Testis (tissue), 3 donors: ENCODE results near the gene CDRT4. TPM values are rescaled to one million over a fixed set of nuclear protein-coding genes. Genes with fewer than 3 reads are reported as not detected.
A peak's percentile ranks its signal among the peaks of the same experiment; 100 is the strongest.

Experiments
- DNase-seq: peaks from one replicate; pipeline ENCODE4 v3.0.0-alpha.2; 2019
- H3K27ac ChIP-seq, 2 donors: fragments of 200-600 bp; sonication (generic); one replicate each; pipeline ENCODE4 v1.5.1; 2019
- H3K27me3 ChIP-seq: fragments of 200-600 bp; sonication (generic); one replicate; pipeline ENCODE4 v1.5.1; 2019
- H3K36me3 ChIP-seq: fragments of 200-600 bp; sonication (generic); one replicate; pipeline ENCODE4 v1.5.1; 2017; ENCODE audit warnings: low read depth; ENCODE audit errors: missing control alignments
- H3K4me1 ChIP-seq: fragments of 200-600 bp; sonication (generic); one replicate; pipeline ENCODE4 v1.5.1; 2019
- H3K4me3 ChIP-seq, 2 donors: fragments of 200-600 bp; sonication (generic); one replicate each; pipeline ENCODE4 v1.5.1; 2017 to 2019
- H3K9me3 ChIP-seq: fragments of 200-600 bp; sonication (generic); one replicate; pipeline ENCODE4 v1.5.1; 2017
- CTCF ChIP-seq, 3 experiments: fragments of 450-650 bp in 2 of 3; fragments of 200-600 bp in 1 of 3; sonication (generic) in 1 of 3; IDR thresholded peaks; one replicate each; pipeline ENCODE4 v1.5.1; 2016 to 2019; ENCODE audit warnings: antibody characterized with exemption in 3 of 3, mild to moderate bottlenecking in 2 of 3, moderate library complexity in 1 of 3
- POLR2A ChIP-seq: fragments of 450-650 bp; IDR thresholded peaks from one replicate; pipeline ENCODE4 v1.6.1; 2017; ENCODE audit warnings: antibody characterized with exemption, mild to moderate bottlenecking, moderate library complexity
- WGBS, 2 donors: methylation state at CpG; one replicate each; pipeline ENCODE4 v1.1.5; 2018; 5-methylcytosine and 5-hydroxymethylcytosine counted together
- intact Hi-C: fragments of 100-400 bp; cut with DNase I; formaldehyde crosslinking; loops from one replicate; pipeline ENCODE4 v1.15.1; 2023; ENCODE audit warnings: low total_unique reads
- polyA plus RNA-seq: library from polyadenylated mRNA; stranded (reverse); fragments of 350-450 nt; fragmentation: Illumina TruSeq; extraction: RNeasy Lipid Tissue Mini Kit (QIAGEN cat#74804); gene quantifications from one replicate; pipeline ENCODE4 v1.2.3, GENCODE V29; 2014; ENCODE audit warnings: low read depth, low replicate concordance; ENCODE audit not compliant: insufficient read depth
- total RNA-seq, 2 donors: library from RNA; depleted of rRNA; stranded (reverse); fragments of >200 nt; gene quantifications; one replicate each; pipeline ENCODE4 v1.2.3, GENCODE V29; 2016

Gene CDRT4
- total and polyA plus RNA-seq, 3 donors from 2014 or later = 11.7 to 30.2 (median 28.3) TPM

GRCh38 chr17:15492791-15493692, 25.6 kb upstream of the CDRT4 start:
- no peaks in the 10 kb centered on the region for H3K9me3 ChIP-seq
- H3K27ac ChIP-seq = no peak overlapping the region
- no peaks in the 10 kb centered on the region for H3K4me1 ChIP-seq
- WGBS, 2 donors = 96 to 98% methylated on average over 5 to 8 of the region's 8 CpGs
- H3K4me3 ChIP-seq = no peak overlapping the region
- no peak for TF ChIP-seq CTCF (IDR thresholded peaks at IDR 0.05)
- TF ChIP-seq POLR2A = no peak
- H3K36me3 ChIP-seq = no peaks in the 10 kb centered on the region
- no peak for DNase-seq
- no peaks in the 10 kb centered on the region for H3K27me3 ChIP-seq
- intact Hi-C loops = no loop called here

GRCh38 chr17:15492186-15492585, 24.8 kb upstream of the CDRT4 start:
- no peaks in the 10 kb centered on the region for H3K36me3 ChIP-seq
- 95 to 96% methylated on average over 4 of the region's 4 CpGs for WGBS, 2 donors
- H3K4me1 ChIP-seq = no peaks in the 10 kb centered on the region
- no peaks in the 10 kb centered on the region for H3K27me3 ChIP-seq
- no peak for DNase-seq
- intact Hi-C loops = no loop called here
- H3K4me3 ChIP-seq = no peak overlapping the region
- TF ChIP-seq POLR2A (no peak), CTCF (IDR thresholded peaks at IDR 0.05) (no peak)
- no peaks in the 10 kb centered on the region for H3K9me3 ChIP-seq
- H3K27ac ChIP-seq = no peak overlapping the region

GRCh38 chr17:15490634-15491261, 23.3 kb upstream of the CDRT4 start:
- Histone ChIP-seq H3K4me1 (no peaks in the 10 kb centered on the region), H3K9me3 (no peaks in the 10 kb centered on the region), H3K36me3 (no peaks in the 10 kb centered on the region), H3K27ac (no peak overlapping the region), H3K4me3 (no peak overlapping the region), H3K27me3 (no peaks in the 10 kb centered on the region)
- DNase-seq = peak; percentile 55
- WGBS, 2 donors = 66 to 77% methylated on average over 11 of the region's 11 CpGs
- TF ChIP-seq POLR2A (no peak), CTCF (IDR thresholded peaks at IDR 0.05) (no peak)
- intact Hi-C loops = no loop called here

GRCh38 chr17:15488557-15488956, 21.1 kb upstream of the CDRT4 start:
- no peaks in the 10 kb centered on the region for H3K27me3 ChIP-seq
- H3K27ac ChIP-seq = no peak overlapping the region
- 81 to 88% methylated on average over 1 to 2 of the region's 2 CpGs for WGBS, 2 donors
- TF ChIP-seq CTCF (IDR thresholded peaks at IDR 0.05) = no peak
- intact Hi-C loops = no loop called here
- no peaks in the 10 kb centered on the region for H3K36me3 ChIP-seq
- no peaks in the 10 kb centered on the region for H3K4me1 ChIP-seq
- no peak overlapping the region for H3K4me3 ChIP-seq
- H3K9me3 ChIP-seq = no peaks in the 10 kb centered on the region
- DNase-seq = no peak
